SK-N-MC (cell line): ENCODE results near the gene ARHGAP33.

Experiments used
- EZH2 ChIP-seq: fragments of 200-600 bp; sonication (generic); IDR thresholded peaks from one replicate; pipeline ENCODE4 v1.6.1; 2017; ENCODE audit warnings: antibody characterized with exemption
- POLR2AphosphoS5 ChIP-seq: IDR thresholded peaks from 2 replicates; pipeline ENCODE4 v1.6.1; 2012; ENCODE audit warnings: mild to moderate bottlenecking, low read depth, low read length, borderline replicate concordance

GRCh38 chr19:35822579-35822978 lies 47.2 kb downstream of the ARHGAP33 start:
- no peak for TF ChIP-seq POLR2AphosphoS5
- no peak for TF ChIP-seq EZH2
